ENCODE measurements around the gene PHETA1. TPM values are rescaled to one million over a fixed set of nuclear protein-coding genes. Genes with fewer than 3 reads are reported as not detected.
A peak's percentile ranks its signal among the peaks of the same experiment; 100 is the strongest.
"Not testable (repeated sequence)": the region's sequence is repeated elsewhere in the genome, so short reads cannot be mapped to it uniquely, and the experiment has no call there.

Gene PHETA1
- total RNA-seq, 5 donors from 2014 or later (not counting 1 experiment from before 2014, with no cell fraction given), result 1.4 to 6.2 (median 5.4) TPM

GRCh38 chr12:111406474-111407376 is 37.8 kb upstream of the PHETA1 start:
- DNase-seq, result peak in 22 of 35 experiments; percentile 21 to 78 (median 40)
- WGBS (ENCODE audit: insufficient coverage), result 10% methylated on average over 15 of the region's 34 CpGs
- CTCF ChIA-PET, result interaction anchor here in 1 of 2 donors (7.5 kb wide), 1 partner anchor 44 kb away, joined by 91 read pairs; no protein-coding TSS in a partner anchor
- Histone ChIP-seq H3K36me3 (ENCODE audit: control insufficient read depth in 2 of 2, extremely low read depth in 1 of 2, insufficient read depth in 1 of 2, low read length in 1 of 2) (peaks cover 0 to 4% of the 10 kb centered on the region in 2 donors), H3K27ac (ENCODE audit: low read length) (peak overlapping the region; percentile 88), H3K27me3 (replicated peaks in 1 of 2; ENCODE audit: control insufficient read depth in 2 of 2, extremely low read depth in 1 of 2, insufficient read depth in 2 of 2, low read length in 1 of 2) (no peaks in the 10 kb centered on the region), H3K9me3 (no peaks in the 10 kb centered on the region), H3K4me3 (ENCODE audit: control insufficient read depth in 1 of 2, extremely low read depth in 1 of 2, low read length in 1 of 2) (peak overlapping the region; percentile 89 to 100), H3K4me1 (ENCODE audit: control insufficient read depth in 1 of 2, extremely low read depth in 1 of 2, insufficient read depth in 2 of 2, low read length in 2 of 2) (peaks cover 44 to 82% of the 10 kb centered on the region in 2 experiments)
- H3K4me3 Mint-ChIP-seq, result peak overlapping the region; percentile 83 to 94 (median 85)
- POLR2A ChIA-PET, result interaction anchor here in 1 of 2 donors (1.0 kb wide), 1 partner anchor 10 kb away, joined by 3 read pairs; no protein-coding TSS in a partner anchor
- H3K4me1 Mint-ChIP-seq, result peaks cover 70 to 75% (median 73%) of the 10 kb centered on the region in 3 donors
- ATAC-seq (replicated peaks in 1 of 4), result peak in 1 of 4 experiments; percentile 3
- H3K36me3 Mint-ChIP-seq, result no peaks in the 10 kb centered on the region
- no peaks in the 10 kb centered on the region for H3K27me3 Mint-ChIP-seq
- no peaks in the 10 kb centered on the region for H3K9me3 Mint-ChIP-seq
- peak overlapping the region; percentile 88 to 95 for H3K27ac Mint-ChIP-seq

- ChIA-PET POLR2A (interaction anchor here in 1 of 2 donors (0.6 kb wide), 1 partner anchor 38 kb away, joined by 3 read pairs; no protein-coding TSS in a partner anchor), CTCF (interaction anchor here in 1 of 2 donors (3.4 to 7.5 kb wide), 2 partner anchors 29 to 45 kb away, joined by 22 to 91 read pairs; no protein-coding TSS in a partner anchor)
- H3K4me1 ChIP-seq (ENCODE audit: control insufficient read depth in 1 of 2, extremely low read depth in 1 of 2, insufficient read depth in 2 of 2, low read length in 2 of 2), result peaks cover 37 to 74% of the 10 kb centered on the region in 2 experiments
- 0% methylated on average over 61 of the region's 80 CpGs for WGBS (ENCODE audit: insufficient coverage)
- Mint-ChIP-seq H3K27me3 (no peaks in the 10 kb centered on the region), H3K4me3 (peak within 1 kb of the TSS; percentile 85 to 94 (median 85)), H3K4me1 (peaks cover 63 to 67% (median 65%) of the 10 kb centered on the region in 3 donors), H3K36me3 (no peaks in the 10 kb centered on the region), H3K27ac (peak within 1 kb of the TSS; percentile 90 to 95), H3K9me3 (no peaks in the 10 kb centered on the region)
- peak within 1 kb of the TSS; percentile 88 for H3K27ac ChIP-seq (ENCODE audit: low read length)
- H3K27me3 ChIP-seq (replicated peaks in 1 of 2; ENCODE audit: control insufficient read depth in 2 of 2, extremely low read depth in 1 of 2, insufficient read depth in 2 of 2, low read length in 1 of 2), result no peaks in the 10 kb centered on the region
- ATAC-seq (replicated peaks in 1 of 4) (peak; percentile 51 to 65 (median 60)), DNase-seq (peak in 30 of 35 experiments; percentile 65 to 89 (median 78))
- no peaks in the 10 kb centered on the region for H3K9me3 ChIP-seq
- peaks cover 0 to 4% of the 10 kb centered on the region in 2 donors for H3K36me3 ChIP-seq (ENCODE audit: control insufficient read depth in 2 of 2, extremely low read depth in 1 of 2, insufficient read depth in 1 of 2, low read length in 1 of 2)
- peak within 1 kb of the TSS; percentile 89 to 100 for H3K4me3 ChIP-seq (ENCODE audit: control insufficient read depth in 1 of 2, extremely low read depth in 1 of 2, low read length in 1 of 2)
These were observed 37.1 kb upstream of the PHETA1 start, which contains the start of gene SH2B3 for GRCh38 chr12:111405859-111406473. TSS of gene SH2B3 (plus strand) at chr12:111405923. CDS start at chr12:111418146, 12,223 bp downstream.

GRCh38 chr12:111405149-111405858 is 36.4 kb upstream of the PHETA1 start:
- peaks cover 0 to 4% of the 10 kb centered on the region in 2 donors for H3K36me3 ChIP-seq (ENCODE audit: control insufficient read depth in 2 of 2, extremely low read depth in 1 of 2, insufficient read depth in 1 of 2, low read length in 1 of 2)
- Mint-ChIP-seq H3K27me3 (no peaks in the 10 kb centered on the region), H3K4me1 (peaks cover 58 to 63% (median 59%) of the 10 kb centered on the region in 3 donors), H3K4me3 (peak overlapping the region; percentile 81 to 85 (median 85)), H3K27ac (peak overlapping the region; percentile 90 to 92), H3K36me3 (no peaks in the 10 kb centered on the region), H3K9me3 (no peaks in the 10 kb centered on the region)
- POLR2A ChIA-PET, result interaction anchor here (0.6 to 1.9 kb wide), 6 partner anchors 30 to 261 kb away, joined by 3 to 9 read pairs (median 3); no protein-coding TSS in a partner anchor
- H3K27me3 ChIP-seq (replicated peaks in 1 of 2; ENCODE audit: control insufficient read depth in 2 of 2, extremely low read depth in 1 of 2, insufficient read depth in 2 of 2, low read length in 1 of 2), result no peaks in the 10 kb centered on the region
- H3K27ac ChIP-seq (ENCODE audit: low read length), result peak overlapping the region; percentile 70
- peak overlapping the region; percentile 26 to 65 for H3K4me3 ChIP-seq (ENCODE audit: control insufficient read depth in 1 of 2, extremely low read depth in 1 of 2, low read length in 1 of 2)
- no peaks in the 10 kb centered on the region for H3K9me3 ChIP-seq
- H3K4me1 ChIP-seq (ENCODE audit: control insufficient read depth in 1 of 2, extremely low read depth in 1 of 2, insufficient read depth in 2 of 2, low read length in 2 of 2), result peaks cover 30 to 68% of the 10 kb centered on the region in 2 experiments
- ATAC-seq (replicated peaks in 1 of 4) (peak; percentile 77 to 83 (median 78)), DNase-seq (peak; percentile 94 to 100 (median 98))
- WGBS (ENCODE audit: insufficient coverage), result under 1% methylated on average over 50 of the region's 59 CpGs
- CTCF ChIA-PET, result interaction anchor here (1.1 to 7.5 kb wide), 10 partner anchors 9 to 121 kb away, joined by 3 to 91 read pairs (median 6); no protein-coding TSS in a partner anchor

- Histone ChIP-seq H3K36me3 (ENCODE audit: control insufficient read depth in 2 of 2, extremely low read depth in 1 of 2, insufficient read depth in 1 of 2, low read length in 1 of 2) (peaks cover 0 to 4% of the 10 kb centered on the region in 2 donors), H3K27ac (ENCODE audit: low read length) (peak overlapping the region; percentile 70), H3K9me3 (no peaks in the 10 kb centered on the region), H3K27me3 (replicated peaks in 1 of 2; ENCODE audit: control insufficient read depth in 2 of 2, extremely low read depth in 1 of 2, insufficient read depth in 2 of 2, low read length in 1 of 2) (no peaks in the 10 kb centered on the region), H3K4me3 (ENCODE audit: control insufficient read depth in 1 of 2, extremely low read depth in 1 of 2, low read length in 1 of 2) (peak overlapping the region; percentile 26 to 65), H3K4me1 (ENCODE audit: control insufficient read depth in 1 of 2, extremely low read depth in 1 of 2, insufficient read depth in 2 of 2, low read length in 2 of 2) (peaks cover 26 to 60% of the 10 kb centered on the region in 2 experiments)
- POLR2A ChIA-PET, result interaction anchor here (0.6 to 1.9 kb wide), 7 partner anchors 30 to 262 kb away, joined by 3 to 9 read pairs (median 3); no protein-coding TSS in a partner anchor
- peaks cover 50 to 62% (median 57%) of the 10 kb centered on the region in 3 donors for H3K4me1 Mint-ChIP-seq
- H3K36me3 Mint-ChIP-seq, result no peaks in the 10 kb centered on the region
- H3K27me3 Mint-ChIP-seq, result no peaks in the 10 kb centered on the region
- H3K27ac Mint-ChIP-seq, result peak overlapping the region; percentile 84 to 92
- no peak for ATAC-seq (replicated peaks in 1 of 4)
- H3K4me3 Mint-ChIP-seq, result peak overlapping the region; percentile 81 to 85 (median 85)
- H3K9me3 Mint-ChIP-seq, result no peaks in the 10 kb centered on the region
- CTCF ChIA-PET, result interaction anchor here (0.7 to 7.5 kb wide), 12 partner anchors 9 to 122 kb away, joined by 3 to 91 read pairs (median 5); no protein-coding TSS in a partner anchor
- WGBS (ENCODE audit: insufficient coverage), result 90% methylated on average over 6 of the region's 21 CpGs
- DNase-seq, result peak in 13 of 35 experiments; percentile 15 to 76 (median 30)
These were observed 35.7 kb upstream of the PHETA1 start for GRCh38 chr12:111404362-111405148.

GRCh38 chr12:111402490-111402824 is 33.6 kb upstream of the PHETA1 start:
- H3K36me3 Mint-ChIP-seq; POLR2A ChIA-PET; H3K9me3 ChIP-seq; DNase-seq; H3K36me3 ChIP-seq (ENCODE audit: control insufficient read depth in 2 of 2, extremely low read depth in 1 of 2, insufficient read depth in 1 of 2, low read length in 1 of 2); H3K27ac ChIP-seq (ENCODE audit: low read length); ATAC-seq (replicated peaks in 1 of 4); H3K27me3 Mint-ChIP-seq; H3K4me3 ChIP-seq (ENCODE audit: control insufficient read depth in 1 of 2, extremely low read depth in 1 of 2, low read length in 1 of 2); H3K9me3 Mint-ChIP-seq; H3K27me3 ChIP-seq (replicated peaks in 1 of 2; ENCODE audit: control insufficient read depth in 2 of 2, extremely low read depth in 1 of 2, insufficient read depth in 2 of 2, low read length in 1 of 2): not testable (repeated sequence)
- peaks cover 10 to 40% of the 10 kb centered on the region in 2 experiments for H3K4me1 ChIP-seq (ENCODE audit: control insufficient read depth in 1 of 2, extremely low read depth in 1 of 2, insufficient read depth in 2 of 2, low read length in 2 of 2)
- peak overlapping the region in 1 of 2 donors; percentile 92 for H3K27ac Mint-ChIP-seq
- H3K4me1 Mint-ChIP-seq, result peaks cover 29 to 45% (median 40%) of the 10 kb centered on the region in 3 donors
- WGBS (ENCODE audit: insufficient coverage), result no CpG with 5 or more reads among the region's 9 CpGs
- peak overlapping the region in 1 of 3 donors; percentile 85 for H3K4me3 Mint-ChIP-seq
- CTCF ChIA-PET, result interaction anchor here (0.6 to 10.6 kb wide), 4 partner anchors 16 to 49 kb away, joined by 6 to 138 read pairs (median 54); no protein-coding TSS in a partner anchor
